Panc1 (cell line): Measurements from ENCODE around the gene ACKR2. TPM values are rescaled to one million over a fixed set of nuclear protein-coding genes. Genes with fewer than 3 reads are reported as not detected.

Experiments used
- ATAC-seq: fragments of 200-7000 bp; cut with Tn5 transposase; 2 replicates; pipeline ENCODE4 v1.9.1; 2020; ENCODE audit warnings: mild to moderate bottlenecking, moderate library complexity
- BruUV-seq: library from RNA; stranded (reverse); fragments of 400-500 nt; replicated peaks from 2 replicates; lab custom pipeline; 2021; lab: Mats Ljungman, UMichigan
- CTCF ChIA-PET: fragments of 300-600 bp; sonication (Branson Sonifier 250); formaldehyde crosslinking; loops from one replicate; lab custom pipeline; 2022; ENCODE audit warnings: antibody characterized with exemption; lab: Charles Lee
- POLR2A ChIA-PET: fragments of 300-600 bp; sonication (Branson Sonifier 250); formaldehyde crosslinking; loops from one replicate; lab custom pipeline; 2022; ENCODE audit warnings: antibody characterized with exemption; lab: Charles Lee
- DNase-seq: peaks from one replicate; pipeline ENCODE4 v3.0.0-alpha.2; 2010; ENCODE audit warnings: low read depth, low spot score
- H3K27ac ChIP-seq: 2 replicates; pipeline ENCODE4 v1.5.1; 2011; ENCODE audit warnings: mild to moderate bottlenecking, low read length, inconsistent platforms
- H3K27me3 ChIP-seq: fragments of 200-500 bp; sonication (Bioruptor generic); 2 replicates; pipeline ENCODE4 v1.6.0; 2014; ENCODE audit warnings: low read length, inconsistent platforms; ENCODE audit not compliant: control insufficient read depth, insufficient read depth
- H3K36me3 ChIP-seq: fragments of 200-500 bp; sonication (Bioruptor generic); 2 replicates; pipeline ENCODE4 v1.5.1; 2014; ENCODE audit warnings: inconsistent platforms, mild to moderate bottlenecking, low read length, moderate library complexity; ENCODE audit not compliant: control insufficient read depth, insufficient read depth
- H3K4me1 ChIP-seq: 2 replicates; pipeline ENCODE4 v1.5.1; 2011; ENCODE audit warnings: inconsistent platforms, mild to moderate bottlenecking, low read length, moderate library complexity; ENCODE audit not compliant: control insufficient read depth, insufficient read depth
- H3K4me3 ChIP-seq, 2 experiments: 2 replicates each; pipeline ENCODE4 v1.5.1; 2011 to 2012; ENCODE audit warnings: low read depth in 2 of 2, low read length in 2 of 2, mild to moderate bottlenecking in 2 of 2, inconsistent platforms in 1 of 2, moderate library complexity in 1 of 2
- H3K9me3 ChIP-seq: fragments of 200-500 bp; sonication (Bioruptor generic); 2 replicates; pipeline ENCODE4 v1.5.1; 2014; ENCODE audit warnings: low read depth, mild to moderate bottlenecking, inconsistent platforms, low read length, moderate library complexity; ENCODE audit not compliant: control insufficient read depth, insufficient read depth
- CTCF ChIP-seq: fragments of 450-650 bp; IDR thresholded peaks from 2 replicates; pipeline ENCODE4 v1.5.1; 2017; ENCODE audit warnings: mild to moderate bottlenecking
- POLR2AphosphoS5 ChIP-seq: IDR thresholded peaks from 2 replicates; pipeline ENCODE4 v1.6.1; 2012; ENCODE audit warnings: mild to moderate bottlenecking, low read depth, low read length, moderate library complexity
- REST ChIP-seq, 2 experiments: IDR thresholded peaks; 2 replicates each; pipeline ENCODE4 v1.6.1; 2011 to 2012; ENCODE audit warnings: low read depth in 2 of 2, control low read depth in 1 of 2, low read length in 1 of 2, mild to moderate bottlenecking in 1 of 2, moderate library complexity in 1 of 2; ENCODE audit not compliant: insufficient read depth in 1 of 2
- SIN3A ChIP-seq: IDR thresholded peaks from 2 replicates; pipeline ENCODE4 v1.6.1; 2012; ENCODE audit warnings: low read depth, mild to moderate bottlenecking, low read length, moderate library complexity, borderline replicate concordance; ENCODE audit not compliant: insufficient read depth
- TCF7L2 ChIP-seq: IDR thresholded peaks from 2 replicates; pipeline ENCODE4 v1.6.1; 2011; ENCODE audit warnings: mild to moderate bottlenecking, low read depth, low read length, inconsistent platforms
- in situ Hi-C: cut with HindIII; loops from 2 replicates; pipeline ENCODE4 v1.10.0; 2016; ENCODE audit warnings: low sequenced_read_pairs, low pct_unique_long_range_greater_than_20kb
- intact Hi-C: fragments of 100-400 bp; cut with micrococcal nuclease; formaldehyde crosslinking; loops from one replicate; pipeline ENCODE4 v1.10.0; 2022; ENCODE audit not compliant: unreplicated experiment
- total RNA-seq: library from RNA; stranded (reverse); gene quantifications from one replicate; pipeline ENCODE4 v1.2.1, GENCODE V29; 2021; ENCODE audit not compliant: unreplicated experiment

The ACKR2 gene
- total RNA-seq, 1 experiment from 2014 or later, result not detected

- no TSS peak for BruUV-seq
- no peak for TF ChIP-seq SIN3A
- TF ChIP-seq REST (IDR thresholded peaks at IDR 0.05; ENCODE audit: insufficient read depth in 1 of 2, low read depth in 2 of 2, low read length in 1 of 2), result no peak
- no peak for TF ChIP-seq POLR2AphosphoS5
- no peak for TF ChIP-seq TCF7L2
- no peak for TF ChIP-seq CTCF
- intact Hi-C loops, result no loop called here
- POLR2A ChIA-PET, result no interaction called here
- Histone ChIP-seq H3K9me3 (no peaks in the 10 kb centered on the region), H3K4me3 (no peak overlapping the region), H3K36me3 (no peaks in the 10 kb centered on the region), H3K4me1 (no peaks in the 10 kb centered on the region), H3K27ac (no peak overlapping the region), H3K27me3 (no peaks in the 10 kb centered on the region)
- CTCF ChIA-PET, result no interaction called here
- no peak for DNase-seq
- no peak for ATAC-seq
- in situ Hi-C loops, result no loop called here
Observed at GRCh38 chr3:42855547-42856380, 46.5 kb downstream of the ACKR2 start.

- no peak for TF ChIP-seq CTCF
- TF ChIP-seq POLR2AphosphoS5, result no peak
- TF ChIP-seq SIN3A, result no peak
- TF ChIP-seq TCF7L2, result no peak
- TF ChIP-seq REST (IDR thresholded peaks at IDR 0.05; ENCODE audit: insufficient read depth in 1 of 2, low read depth in 2 of 2, low read length in 1 of 2), result no peak
Observed at GRCh38 chr3:42856544-42856943, 47.3 kb downstream of the ACKR2 start.

More at GRCh38 chr3:42856544-42856943, 47.3 kb downstream of the ACKR2 start:
- intact Hi-C loops, result no loop called here
- no peaks in the 10 kb centered on the region for H3K4me1 ChIP-seq
- ChIA-PET POLR2A (no interaction called here), CTCF (no interaction called here)
- H3K4me3 ChIP-seq, result no peak overlapping the region
- ATAC-seq (no peak), DNase-seq (no peak)
- in situ Hi-C loops, result no loop called here
- no peaks in the 10 kb centered on the region for H3K27me3 ChIP-seq
- no peak overlapping the region for H3K27ac ChIP-seq
- no peaks in the 10 kb centered on the region for H3K9me3 ChIP-seq
- BruUV-seq, result no TSS peak
- H3K36me3 ChIP-seq, result no peaks in the 10 kb centered on the region
